ENCODE results near the gene USP35. TPM values are rescaled to one million over a fixed set of nuclear protein-coding genes. Genes with fewer than 3 reads are reported as not detected.

The USP35 gene
- total RNA-seq, 1 experiment from 2014 or later = 10.6 TPM

- H3K27me3 Mint-ChIP-seq (ENCODE audit: low read depth) = no peaks in the 10 kb centered on the region
- CTCF ChIA-PET = interaction anchor here (0.7 kb wide), 1 partner anchor 649 kb away, joined by 4 read pairs; no protein-coding TSS in a partner anchor
- POLR2A ChIA-PET = no interaction called here
These were observed 39.1 kb upstream of the USP35 start for GRCh38 chr11:78149646-78150045.

GRCh38 chr11:78150346-78150745, 38.4 kb upstream of the USP35 start:
- no peaks in the 10 kb centered on the region for H3K27me3 Mint-ChIP-seq (ENCODE audit: low read depth)
- H3K27ac Mint-ChIP-seq = no peak overlapping the region
- ChIA-PET CTCF (interaction anchor here (0.7 kb wide), 1 partner anchor 648 kb away, joined by 4 read pairs; no protein-coding TSS in a partner anchor), POLR2A (no interaction called here)
- H3K4me3 Mint-ChIP-seq = no peak overlapping the region
- ATAC-seq (no peak), DNase-seq (ENCODE audit: low spot score) (no peak)
- H3K36me3 Mint-ChIP-seq = no peaks in the 10 kb centered on the region
- no peaks in the 10 kb centered on the region for H3K9me3 Mint-ChIP-seq
- peaks cover 8% of the 10 kb centered on the region for H3K4me1 Mint-ChIP-seq
- TF ChIP-seq TP53 (CRISPR knock-in tag; IDR thresholded peaks at IDR 0.05) = no peak
- TF ChIP-seq MYBL2 (CRISPR knock-in tag; IDR thresholded peaks at IDR 0.05) = no peak
- TF ChIP-seq ZNF281 (CRISPR knock-in tag; IDR thresholded peaks at IDR 0.05) = no peak
- no peak for TF ChIP-seq JAZF1 (CRISPR knock-in tag; IDR thresholded peaks at IDR 0.05)
- no peak for TF ChIP-seq MLX (CRISPR knock-in tag; IDR thresholded peaks at IDR 0.05)
- no peak for TF ChIP-seq ZBTB21 (CRISPR knock-in tag; IDR thresholded peaks at IDR 0.05; ENCODE audit: borderline replicate concordance)
- TF ChIP-seq NFATC4 (CRISPR knock-in tag; IDR thresholded peaks at IDR 0.05) = no peak
- no peak for TF ChIP-seq NFYB (CRISPR knock-in tag; conservative IDR thresholded peaks at IDR 0.05; ENCODE audit: low read depth)
- TF ChIP-seq CREM (CRISPR knock-in tag; IDR thresholded peaks at IDR 0.05) = no peak
- no peak for TF ChIP-seq SMAD3 (CRISPR knock-in tag; IDR thresholded peaks at IDR 0.05; ENCODE audit: borderline replicate concordance)

More at GRCh38 chr11:78149646-78150045, 39.1 kb upstream of the USP35 start:
- DNase-seq (ENCODE audit: low spot score) = no peak
- no peak for ATAC-seq
- Mint-ChIP-seq H3K36me3 (no peaks in the 10 kb centered on the region), H3K4me1 (peaks cover 8% of the 10 kb centered on the region), H3K27ac (no peak overlapping the region), H3K4me3 (no peak overlapping the region), H3K9me3 (no peaks in the 10 kb centered on the region)
- TF ChIP-seq TP53 (CRISPR knock-in tag; IDR thresholded peaks at IDR 0.05) (no peak), MXD4 (CRISPR knock-in tag; IDR thresholded peaks at IDR 0.05; ENCODE audit: borderline replicate concordance) (no peak), ZBTB21 (CRISPR knock-in tag; IDR thresholded peaks at IDR 0.05; ENCODE audit: borderline replicate concordance) (no peak), PRDM15 (CRISPR knock-in tag; IDR thresholded peaks at IDR 0.05) (no peak), CREB1 (CRISPR knock-in tag; IDR thresholded peaks at IDR 0.05) (no peak), CREM (CRISPR knock-in tag; IDR thresholded peaks at IDR 0.05) (no peak), ESRRA (CRISPR knock-in tag; IDR thresholded peaks at IDR 0.05; ENCODE audit: borderline replicate concordance) (no peak), NFYB (CRISPR knock-in tag; conservative IDR thresholded peaks at IDR 0.05; ENCODE audit: low read depth) (no peak), ATF2 (CRISPR knock-in tag; IDR thresholded peaks at IDR 0.05; ENCODE audit: borderline replicate concordance, low read depth) (no peak), ZNF317 (CRISPR knock-in tag; IDR thresholded peaks at IDR 0.05; ENCODE audit: borderline replicate concordance, low read depth) (no peak), ZNF416 (CRISPR knock-in tag; IDR thresholded peaks at IDR 0.05) (no peak), ZNF263 (CRISPR knock-in tag; IDR thresholded peaks at IDR 0.05; ENCODE audit: low read depth) (no peak), HMGXB4 (CRISPR knock-in tag; IDR thresholded peaks at IDR 0.05) (no peak), ZNF423 (CRISPR knock-in tag; IDR thresholded peaks at IDR 0.05) (no peak), NR3C1 (CRISPR knock-in tag; conservative IDR thresholded peaks at IDR 0.05; ENCODE audit: low read depth) (no peak), TEAD4 (CRISPR knock-in tag; IDR thresholded peaks at IDR 0.05) (no peak)
